Ishikawa (cell line): ENCODE results near the gene RICTOR.

Experiments used
- CEBPB ChIP-seq: IDR thresholded peaks from 2 replicates; pipeline ENCODE4 v1.6.1; 2012
- EGR1 ChIP-seq: IDR thresholded peaks from 2 replicates; pipeline ENCODE4 v1.6.1; 2012
- EP300 ChIP-seq: IDR thresholded peaks from 2 replicates; pipeline ENCODE4 v1.6.1; 2012; ENCODE audit warnings: borderline replicate concordance
- MAX ChIP-seq: IDR thresholded peaks from 2 replicates; pipeline ENCODE4 v1.6.1; 2012
- REST ChIP-seq: IDR thresholded peaks from 2 replicates; pipeline ENCODE4 v1.6.1; 2012; ENCODE audit warnings: low read depth, mild to moderate bottlenecking
- TCF12 ChIP-seq: IDR thresholded peaks from 2 replicates; pipeline ENCODE4 v1.6.1; 2012; ENCODE audit warnings: low read depth

DNA sequence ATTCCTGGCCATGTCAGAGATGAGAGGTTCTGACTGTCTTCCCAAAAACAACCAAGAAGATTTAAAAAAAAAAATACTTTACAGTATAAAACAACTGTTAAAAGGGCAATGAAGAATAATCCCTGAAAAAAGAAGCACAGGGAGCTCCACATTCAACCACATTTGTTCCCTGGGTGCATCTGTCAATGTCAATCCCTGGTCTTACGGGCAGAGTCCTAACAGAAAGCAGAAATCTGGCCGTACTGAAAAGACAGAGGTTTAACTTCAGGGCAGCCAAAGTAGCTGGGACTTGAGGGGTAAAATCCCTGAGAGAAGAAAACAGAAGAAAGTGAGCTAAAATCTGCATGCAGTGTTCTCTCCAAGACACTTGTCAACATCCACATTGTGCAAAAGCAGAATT is 76.6 kb downstream of the RICTOR start:
- TF ChIP-seq REST (no peak), CEBPB (no peak), EP300 (no peak), TCF12 (no peak), MAX (no peak), EGR1 (no peak)
